Left colon (tissue), 2 donors: ENCODE data around the gene MTMR3. TPM values are rescaled to one million over a fixed set of nuclear protein-coding genes. Genes with fewer than 3 reads are reported as not detected.
"Not testable (repeated sequence)": the region's sequence is repeated elsewhere in the genome, so short reads cannot be mapped to it uniquely, and the experiment has no call there.

Source experiments
- ATAC-seq: fragments of 200-7000 bp; cut with Tn5 transposase; one replicate; pipeline ENCODE4 v1.9.1; 2020; ENCODE audit warnings: mild to moderate bottlenecking, moderate library complexity
- DNase-seq, 2 donors: peaks; one replicate each; pipeline ENCODE4 v3.0.0-alpha.2; 2020
- intact Hi-C, 2 donors: fragments of 100-400 bp; cut with DNase I in 1 of 2; cut with micrococcal nuclease in 1 of 2; formaldehyde crosslinking; loops; one replicate each; pipeline versions ENCODE4 v1.11.2 to v1.14.0; 2022; cut with DNase I, micrococcal nuclease
- total RNA-seq, 2 donors: library from RNA; stranded (reverse); fragmentation: NEBNext Ultra II Directional; extraction: Animal tissue kit (Norgen Biotek cat#: 25700); gene quantifications; one replicate each; pipeline ENCODE4 v1.2.1, GENCODE V29; 2021
- donor health status: DM: no; HTN: no; CAD: no.
- donor health status: DM: yes; HTN: yes; CAD: no.

The MTMR3 gene
- total RNA-seq, 2 donors from 2014 or later, result 43.8 to 44.6 TPM

DNA sequence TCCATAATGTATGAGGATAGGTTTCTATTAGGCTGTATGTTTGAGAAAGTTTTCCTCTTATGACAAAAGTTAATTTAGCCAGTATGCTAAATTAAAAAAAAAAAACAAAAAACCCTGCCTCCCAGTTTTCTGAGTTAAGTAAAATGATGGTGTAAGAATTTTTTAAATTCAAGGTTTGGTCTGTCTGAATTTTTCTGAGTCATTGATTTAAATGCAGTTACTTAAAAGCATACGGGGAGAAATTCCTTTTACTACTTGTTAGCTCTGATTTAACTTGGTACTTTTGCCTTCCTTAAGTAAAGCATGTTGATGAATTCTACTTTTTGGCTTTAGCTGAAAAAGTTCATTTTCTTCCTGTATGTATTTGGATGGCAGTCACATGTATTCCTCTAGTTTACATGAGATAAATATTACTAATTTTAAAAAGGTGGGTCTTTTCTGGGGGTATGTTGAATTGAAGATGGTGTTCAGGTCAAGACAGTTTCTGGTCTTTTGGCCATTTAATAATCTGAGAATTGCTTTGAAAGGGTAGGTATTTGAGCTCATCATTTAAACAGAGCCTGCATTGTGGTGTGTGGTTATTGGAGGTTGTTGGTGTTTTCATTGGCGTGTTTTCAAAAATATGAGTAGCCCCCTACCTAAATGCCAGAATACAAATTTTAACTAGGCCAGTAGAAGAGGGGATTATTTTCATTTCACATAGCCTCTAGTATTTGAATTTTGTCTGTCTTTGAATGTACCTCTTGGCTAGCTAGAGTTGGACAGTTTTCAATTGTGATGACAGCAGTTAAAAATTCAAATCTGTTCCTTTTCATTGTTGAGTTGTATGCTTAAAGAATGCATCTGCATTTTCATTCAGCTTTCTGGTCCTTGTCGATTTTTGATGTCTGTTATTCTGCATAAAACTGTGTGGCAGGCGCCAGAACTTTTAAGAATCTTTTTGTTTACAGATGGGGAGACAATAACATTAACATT is 64.7 kb downstream of the MTMR3 start:
- intact Hi-C loops, result no loop called here
- DNase-seq, result no peak
- ATAC-seq, result no peak

- intact Hi-C loops, result no loop called here
- no peak for DNase-seq
- ATAC-seq, result no peak
Observed at GRCh38 chr22:29948385-29948769, 65.4 kb downstream of the MTMR3 start.

DNA sequence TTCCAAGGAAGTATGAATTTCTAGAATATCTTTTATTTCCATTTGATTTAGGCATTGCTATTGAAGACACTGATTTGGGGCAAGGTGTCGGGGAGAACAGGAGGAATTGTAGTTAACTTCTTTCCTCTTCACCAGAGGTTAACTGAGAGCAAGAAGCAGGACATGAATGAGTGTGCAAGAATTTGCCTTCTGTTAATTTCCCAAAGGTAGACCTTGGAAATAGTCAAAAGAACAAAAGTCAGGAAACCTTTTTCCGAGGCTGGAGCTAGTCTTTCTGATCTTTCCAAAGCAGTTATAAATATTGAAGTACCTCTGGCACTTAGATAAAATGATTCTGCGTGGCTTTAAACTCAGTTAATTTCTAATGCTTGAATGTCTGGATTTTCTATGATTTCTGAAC is 66.9 kb downstream of the MTMR3 start:
- intact Hi-C loops, result no loop called here
- no peak for DNase-seq
- ATAC-seq, result no peak

DNA sequence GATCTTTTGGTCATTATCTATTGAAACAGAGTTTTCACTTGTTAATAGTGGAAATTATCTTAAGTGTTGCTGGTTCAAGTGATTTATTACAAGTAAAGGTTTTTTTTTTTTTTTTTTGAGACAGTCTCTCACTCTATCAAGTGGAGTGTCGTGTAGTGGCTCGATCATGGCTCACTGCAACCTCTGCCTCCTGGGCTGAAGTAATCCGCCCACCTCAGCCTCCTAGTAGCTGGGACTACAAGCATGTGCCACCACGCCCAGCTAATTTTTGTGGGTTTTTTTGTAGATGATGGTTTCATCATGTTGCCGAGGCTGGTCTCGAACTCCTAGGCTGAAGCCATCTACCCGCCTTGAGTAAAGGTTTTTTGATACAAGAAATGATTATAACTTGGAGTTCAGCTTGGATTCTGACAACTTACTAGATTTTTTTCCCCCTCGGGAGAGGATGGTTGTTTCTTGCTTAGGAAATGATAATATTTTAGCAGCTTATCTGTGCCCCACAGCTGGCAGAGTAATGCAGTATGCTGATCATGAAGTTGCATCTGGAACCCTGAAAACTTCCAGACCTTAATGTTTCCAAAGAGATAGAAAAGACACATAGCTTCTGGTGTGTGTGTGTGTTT is 68.9 kb downstream of the MTMR3 start:
- ATAC-seq (no peak), DNase-seq (no peak)
- intact Hi-C loops, result no loop called here

DNA sequence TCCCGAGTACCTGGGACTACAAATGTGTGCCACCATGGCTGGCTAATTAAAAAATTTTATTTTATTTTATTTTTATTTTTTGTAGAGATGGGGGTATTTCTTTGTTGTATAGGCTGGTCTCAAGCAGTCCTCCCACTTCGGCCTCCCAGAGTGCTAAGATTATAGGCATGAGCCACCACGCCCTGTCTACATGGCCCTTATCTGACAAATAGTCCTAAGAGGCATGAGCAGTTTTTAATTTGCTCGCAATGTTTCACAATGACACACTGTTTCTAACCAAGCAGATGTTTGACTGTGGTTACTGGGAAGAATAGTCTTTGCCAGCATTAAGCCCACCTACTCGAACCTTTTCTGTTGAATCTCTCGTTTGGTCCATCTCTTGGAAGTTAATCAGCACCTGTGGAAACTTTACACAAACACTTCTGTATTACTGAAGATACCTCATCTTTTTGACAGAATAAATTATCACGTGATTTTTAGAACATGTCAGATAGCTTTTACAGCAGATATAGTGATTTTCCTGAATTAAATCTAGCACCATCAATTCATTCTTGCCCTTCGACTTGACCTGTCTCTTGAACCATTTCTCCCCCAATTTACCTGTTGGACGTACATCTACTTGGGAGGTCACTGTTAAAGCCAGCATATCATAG is 71.4 kb downstream of the MTMR3 start:
- no peak for DNase-seq
- ATAC-seq, result peak; percentile 29
- intact Hi-C loops, result no loop called here

DNA sequence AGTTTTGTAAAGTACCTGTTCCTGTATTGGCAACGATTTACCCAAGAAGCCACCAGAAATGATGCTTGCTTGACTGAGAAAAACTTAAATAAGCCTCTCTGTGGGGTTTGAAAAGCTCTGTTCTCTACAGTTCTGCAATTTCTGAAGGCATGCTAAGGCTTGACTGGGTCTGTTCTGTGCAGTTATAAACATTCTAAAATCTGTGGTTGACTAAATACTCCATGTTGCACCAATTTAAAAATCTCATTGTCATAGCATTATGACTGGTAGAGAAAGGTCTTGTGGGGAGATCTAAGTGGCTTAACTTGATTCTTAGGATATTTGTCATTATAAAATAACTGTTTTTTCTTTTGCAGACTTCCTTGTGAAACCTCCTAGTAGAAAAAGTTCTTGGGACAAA is 73.7 kb downstream of the MTMR3 start:
- ATAC-seq, result no peak
- intact Hi-C loops, result no loop called here
- no peak for DNase-seq

DNA sequence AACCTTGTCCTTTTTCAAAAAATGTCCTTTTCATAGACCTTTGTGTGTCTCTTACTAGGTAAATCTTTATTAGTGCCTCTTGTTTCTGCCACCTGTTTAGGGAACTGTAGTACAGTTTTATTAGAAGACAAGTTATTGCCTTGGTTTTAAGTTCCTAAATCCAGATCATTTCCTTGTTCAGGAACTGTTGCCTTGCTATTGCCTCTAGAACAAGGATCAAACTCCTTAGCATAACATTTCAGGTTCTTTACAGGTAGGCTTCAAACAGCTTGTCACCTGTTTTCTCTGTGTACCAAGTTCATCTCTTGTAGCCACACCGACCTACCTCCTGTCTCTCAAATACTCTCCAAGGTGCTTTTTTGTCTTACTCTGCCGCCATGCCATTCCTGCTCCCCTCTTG is 75.2 kb downstream of the MTMR3 start:
- intact Hi-C loops, result no loop called here
- ATAC-seq (peak; percentile 89), DNase-seq (no peak)

DNA sequence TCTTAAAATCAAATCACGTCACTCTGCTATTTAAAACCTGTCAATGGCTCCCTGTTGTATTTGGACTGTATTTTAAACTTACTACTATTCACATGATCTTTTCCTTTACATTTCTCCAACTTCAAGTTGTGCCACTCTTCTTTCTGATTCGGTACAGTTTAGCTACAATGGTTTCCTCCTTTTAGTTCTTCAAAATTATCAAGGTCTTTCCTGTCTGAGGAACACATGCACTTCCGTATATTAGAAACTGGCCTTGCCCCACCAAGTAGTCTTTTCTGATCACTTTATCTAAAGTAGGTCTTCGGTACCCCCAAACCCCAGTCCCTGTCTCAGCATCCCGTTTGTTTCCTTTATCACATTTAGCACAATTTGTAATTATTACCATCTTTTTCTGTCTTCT is 81.8 kb downstream of the MTMR3 start:
- ATAC-seq, result no peak

GRCh38 chr22:29967461-29967860 is 84.5 kb downstream of the MTMR3 start:
- intact Hi-C loops, result no loop called here
- ATAC-seq (peak; percentile 95), DNase-seq (no peak)

More for the DNA sequence above, 81.8 kb downstream of the MTMR3 start:
- DNase-seq, result no peak
- intact Hi-C loops, result no loop called here

DNA sequence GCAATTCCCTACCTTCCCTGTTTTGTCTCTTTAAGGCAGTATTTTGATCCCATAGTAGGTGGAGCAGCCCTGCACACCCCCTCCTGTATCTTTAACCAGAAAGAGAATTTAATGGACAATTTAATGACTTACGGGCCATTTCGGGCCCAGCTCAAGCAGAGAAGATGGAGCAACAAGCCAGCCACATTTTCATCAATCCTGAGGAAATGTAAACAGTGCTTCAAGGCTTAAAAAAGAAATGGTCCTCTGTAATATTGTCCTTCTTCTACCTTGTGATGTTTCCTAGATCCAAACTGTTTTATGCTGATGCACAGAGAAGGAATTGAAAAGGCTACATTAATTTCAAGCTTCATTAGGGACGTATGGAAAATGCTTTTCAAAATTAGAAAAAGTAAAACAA is 88.6 kb downstream of the MTMR3 start:
- ATAC-seq, result no peak

DNA sequence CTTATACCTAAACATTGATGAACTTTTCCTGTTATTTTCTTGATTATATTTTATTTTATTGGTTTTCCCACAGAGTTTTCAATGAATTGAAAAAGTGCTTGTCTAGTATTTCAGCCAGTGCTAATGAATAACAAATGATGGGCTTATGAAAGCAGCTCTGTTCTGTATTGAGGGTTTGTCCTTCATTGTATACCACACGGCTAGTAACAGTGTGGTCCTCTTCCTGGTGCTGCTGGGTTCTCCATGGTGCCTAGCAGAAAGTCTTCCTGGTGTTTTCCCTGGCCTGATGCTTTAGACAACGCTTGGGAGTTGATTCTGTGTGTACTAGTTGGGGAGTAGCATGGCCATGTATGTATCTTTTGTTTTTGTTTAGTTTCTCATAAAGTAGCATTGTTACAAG is 89.1 kb downstream of the MTMR3 start:
- intact Hi-C loops, result no loop called here
- DNase-seq, result no peak
- ATAC-seq, result no peak

More for the DNA sequence above, 88.6 kb downstream of the MTMR3 start:
- DNase-seq, result no peak
- intact Hi-C loops, result no loop called here

DNA sequence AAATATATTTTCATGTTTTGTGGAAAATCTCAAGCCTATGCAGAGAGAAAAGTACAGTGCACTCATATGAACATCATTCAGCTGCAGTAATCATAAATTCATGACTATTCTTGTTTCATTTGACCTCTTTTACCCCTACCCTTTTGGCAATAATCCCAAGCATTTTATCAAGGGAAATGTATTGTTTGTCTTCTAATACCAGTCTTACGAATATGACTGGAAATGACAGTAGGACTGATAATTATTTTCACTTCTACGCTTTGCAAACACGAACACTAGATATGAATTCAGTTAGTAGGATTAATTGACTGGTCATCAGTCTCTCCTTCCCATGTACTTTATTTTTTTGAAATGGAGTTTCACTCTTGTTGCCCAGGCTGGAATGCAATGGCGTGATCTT is 90.3 kb downstream of the MTMR3 start:
- intact Hi-C loops, result no loop called here
- DNase-seq (no peak), ATAC-seq (no peak)

DNA sequence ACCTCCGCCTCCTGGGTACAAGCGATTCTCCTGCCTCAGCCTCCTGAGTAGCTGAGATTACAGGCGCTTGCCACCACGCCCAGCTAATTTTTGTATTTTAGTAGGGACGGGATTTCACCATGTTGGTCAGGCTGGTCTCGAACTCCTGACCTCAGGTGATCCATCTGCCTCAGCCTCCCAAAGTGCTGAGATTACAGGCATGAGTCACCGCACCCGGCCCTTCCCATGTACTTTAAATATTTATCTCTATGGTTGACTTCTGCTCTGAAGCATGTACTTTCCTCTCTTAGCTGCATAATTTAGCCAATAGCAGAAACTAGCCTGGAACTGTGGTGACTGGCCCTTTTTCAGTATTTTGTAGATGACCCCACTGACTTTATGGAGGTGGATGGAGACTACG is 90.7 kb downstream of the MTMR3 start:
- DNase-seq, result not testable (repeated sequence)
- peak; percentile 70 for ATAC-seq

GRCh38 chr22:29975494-29975893 is 92.5 kb downstream of the MTMR3 start:
- ATAC-seq, result no peak
- intact Hi-C loops, result no loop called here

More for the DNA sequence above, 90.7 kb downstream of the MTMR3 start:
- intact Hi-C loops, result not testable (repeated sequence)

DNA sequence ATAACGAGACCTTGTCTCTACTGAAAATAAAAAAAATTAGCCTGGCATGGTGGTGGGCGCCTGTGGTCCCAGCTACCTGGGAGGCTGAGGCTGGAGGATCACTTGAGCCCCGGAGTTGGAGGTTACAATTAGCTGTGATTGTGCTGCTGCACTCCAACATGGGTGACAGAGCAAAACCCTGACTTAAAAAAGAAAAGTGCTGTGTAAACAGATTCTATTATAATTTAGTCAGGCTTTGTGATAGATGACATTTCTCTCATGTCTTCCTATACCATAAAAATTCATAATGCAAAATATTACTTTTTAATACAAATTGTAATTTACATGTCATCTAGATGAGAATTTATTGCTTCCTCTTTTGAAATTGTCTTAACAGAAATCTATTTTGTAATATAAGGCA is 94.1 kb downstream of the MTMR3 start:
- no peak for ATAC-seq
- intact Hi-C loops, result no loop called here
- DNase-seq, result no peak

More at GRCh38 chr22:29975494-29975893, 92.5 kb downstream of the MTMR3 start:
- no peak for DNase-seq

GRCh38 chr22:29979777-29980321 is 96.9 kb downstream of the MTMR3 start:
- no peak for DNase-seq
- ATAC-seq, result peak; percentile 68
- intact Hi-C loops, result no loop called here

DNA sequence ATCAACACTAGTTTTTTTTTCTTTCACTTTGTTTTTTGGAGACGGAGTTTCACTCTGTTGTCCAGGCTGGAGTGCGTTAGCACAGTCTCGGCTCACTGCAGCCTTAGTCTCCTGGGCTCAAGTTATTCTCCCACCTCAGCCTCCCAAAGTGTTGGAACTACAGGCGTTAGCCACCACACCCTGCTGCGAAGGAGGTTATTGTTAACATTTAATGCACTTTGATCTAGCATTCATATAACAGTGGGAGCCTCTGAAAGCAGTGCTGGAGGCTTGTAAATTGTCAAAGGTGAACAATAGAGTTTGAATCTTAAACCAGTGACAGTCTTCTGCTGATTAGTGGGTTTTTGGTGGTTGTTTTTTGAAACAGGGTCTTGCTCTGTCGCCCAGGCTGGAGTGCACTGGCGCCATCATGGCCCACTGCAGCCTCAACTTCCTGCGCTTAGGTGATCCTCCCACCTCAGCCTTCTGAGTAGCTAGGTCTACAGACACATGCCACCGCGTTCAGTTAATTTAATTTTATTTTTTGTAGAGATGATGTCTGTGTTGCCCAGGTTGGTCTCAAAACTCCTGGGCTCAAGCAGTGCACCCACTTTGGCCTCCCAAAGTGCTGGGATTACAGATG is 100.4 kb downstream of the MTMR3 start:
- ATAC-seq (peak; percentile 84), DNase-seq (peak; percentile 45 to 46)
- intact Hi-C loops, result no loop called here

DNA sequence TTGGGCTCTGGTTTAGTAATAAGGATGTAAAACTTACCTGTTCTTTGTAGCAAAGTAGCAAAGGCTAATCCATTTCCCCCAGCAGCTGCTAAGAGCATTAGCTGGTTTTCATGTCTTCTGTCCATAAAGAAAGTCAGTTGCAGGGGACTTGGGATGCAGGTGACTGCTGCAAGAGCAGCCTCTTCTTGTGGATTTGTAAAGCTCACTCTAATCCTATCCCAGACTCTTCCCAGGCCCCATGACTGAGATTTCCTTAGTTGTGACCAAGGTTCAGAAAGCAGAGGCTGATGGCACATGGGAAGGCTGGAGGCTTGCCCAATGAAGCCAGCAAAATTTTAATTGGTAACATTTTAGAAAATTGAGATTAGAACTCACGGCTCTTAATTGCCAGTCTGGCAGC is 102.9 kb downstream of the MTMR3 start:
- DNase-seq (no peak), ATAC-seq (peak; percentile 46)
- intact Hi-C loops, result no loop called here

DNA sequence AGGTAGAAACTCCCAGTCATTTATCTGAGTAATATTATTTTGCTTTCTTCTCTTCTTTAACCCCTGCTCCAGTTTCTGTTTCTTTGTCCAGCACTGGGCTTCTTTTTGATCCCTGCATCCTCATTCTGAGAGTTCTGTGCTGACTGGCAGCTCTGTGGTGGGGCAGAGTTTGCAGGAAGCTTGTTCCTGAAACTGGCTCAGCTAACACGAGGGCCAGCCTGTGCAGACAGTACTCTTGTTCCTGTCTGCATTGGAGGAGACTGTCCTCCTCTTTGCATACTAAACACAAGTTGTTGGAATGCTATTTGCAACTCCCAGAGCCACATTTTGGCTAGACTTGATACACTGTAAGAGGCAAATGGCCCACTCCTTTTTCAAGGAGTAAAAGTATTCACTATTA is 104.2 kb downstream of the MTMR3 start:
- DNase-seq, result no peak
- peak; percentile 37 for ATAC-seq
- intact Hi-C loops, result no loop called here
